Effector memory CD4-positive, alpha-beta T cell (primary cell): ENCODE measurements around the gene LRMDA.

ENCODE experiments used
- DNase-seq, 3 donors: peaks; one replicate each; pipeline ENCODE4 v3.0.0-alpha.2; 2020
- H3K27ac ChIP-seq: 2 replicates; pipeline ENCODE4 v1.7.0; 2013; ENCODE audit warnings: mild to moderate bottlenecking, low read length, moderate library complexity; ENCODE audit not compliant: insufficient read depth, poor library complexity, severe bottlenecking
- H3K27me3 ChIP-seq: replicated peaks from 2 replicates; pipeline ENCODE4 v1.7.0; 2013; ENCODE audit warnings: mild to moderate bottlenecking, low read length; ENCODE audit not compliant: insufficient read depth, control insufficient read depth, poor library complexity, severe bottlenecking
- H3K36me3 ChIP-seq: 2 replicates; pipeline ENCODE4 v1.7.0; 2013; ENCODE audit warnings: mild to moderate bottlenecking, low read length, moderate library complexity; ENCODE audit not compliant: control insufficient read depth, insufficient read depth
- H3K4me1 ChIP-seq: 2 replicates; pipeline ENCODE4 v1.7.0; 2013; ENCODE audit warnings: low read length, mild to moderate bottlenecking; ENCODE audit not compliant: control insufficient read depth, insufficient read depth, poor library complexity, severe bottlenecking
- H3K4me3 ChIP-seq: 2 replicates; pipeline ENCODE4 v1.7.0; 2013; ENCODE audit warnings: low read length, low read depth, mild to moderate bottlenecking; ENCODE audit not compliant: insufficient read depth, poor library complexity, severe bottlenecking
- H3K9me3 ChIP-seq: 2 replicates; pipeline ENCODE4 v1.7.0; 2013; ENCODE audit warnings: mild to moderate bottlenecking, low read length, moderate library complexity; ENCODE audit not compliant: control insufficient read depth

The LRMDA gene

DNA sequence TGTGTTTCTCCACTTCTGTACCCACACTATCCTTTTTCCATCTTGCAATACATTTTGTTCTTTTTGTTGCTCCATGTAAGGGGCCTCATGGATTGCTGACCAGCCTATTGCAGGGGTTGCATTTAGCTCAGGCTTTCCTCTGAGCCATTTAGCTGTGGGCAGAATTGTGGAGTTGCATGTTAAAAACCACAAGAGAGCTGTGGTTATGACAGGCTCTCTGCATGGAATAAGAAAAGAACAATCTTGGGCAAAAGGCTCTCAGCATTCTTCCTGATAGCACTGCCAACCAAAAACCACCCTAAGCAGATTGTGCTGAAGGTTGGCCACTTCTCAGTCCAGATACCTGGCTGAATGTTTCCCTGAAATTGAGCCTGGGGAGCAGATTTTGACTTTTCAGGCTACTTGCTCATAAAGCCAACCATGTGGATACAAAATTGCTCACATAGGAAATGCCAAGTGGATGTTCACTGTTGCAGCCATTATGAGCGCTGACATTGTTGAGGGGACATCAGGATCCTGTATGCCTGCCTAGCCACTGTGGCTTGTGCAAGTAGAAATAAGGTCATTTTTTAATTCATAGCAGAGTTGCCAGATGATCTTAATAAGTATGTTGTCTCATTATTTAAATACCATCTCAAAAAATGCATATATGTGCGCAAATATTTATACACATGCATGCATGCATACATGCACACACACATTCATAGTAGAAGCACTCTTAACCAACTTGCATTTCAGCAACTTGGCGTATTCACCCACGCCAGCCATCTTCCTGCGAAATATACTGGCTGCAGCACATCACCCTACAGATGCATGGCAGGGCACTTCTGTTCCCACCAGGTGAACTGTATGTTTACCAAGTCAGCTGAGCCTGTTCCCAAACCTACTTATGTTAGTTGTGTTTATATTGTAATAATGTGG is 695.4 kb downstream of the LRMDA start:
- Histone ChIP-seq H3K36me3 (no peaks in the 10 kb centered on the region), H3K4me3 (no peak overlapping the region), H3K4me1 (no peaks in the 10 kb centered on the region), H3K27ac (no peak overlapping the region), H3K27me3 (no peaks in the 10 kb centered on the region), H3K9me3 (no peaks in the 10 kb centered on the region)
- no peak for DNase-seq

DNA sequence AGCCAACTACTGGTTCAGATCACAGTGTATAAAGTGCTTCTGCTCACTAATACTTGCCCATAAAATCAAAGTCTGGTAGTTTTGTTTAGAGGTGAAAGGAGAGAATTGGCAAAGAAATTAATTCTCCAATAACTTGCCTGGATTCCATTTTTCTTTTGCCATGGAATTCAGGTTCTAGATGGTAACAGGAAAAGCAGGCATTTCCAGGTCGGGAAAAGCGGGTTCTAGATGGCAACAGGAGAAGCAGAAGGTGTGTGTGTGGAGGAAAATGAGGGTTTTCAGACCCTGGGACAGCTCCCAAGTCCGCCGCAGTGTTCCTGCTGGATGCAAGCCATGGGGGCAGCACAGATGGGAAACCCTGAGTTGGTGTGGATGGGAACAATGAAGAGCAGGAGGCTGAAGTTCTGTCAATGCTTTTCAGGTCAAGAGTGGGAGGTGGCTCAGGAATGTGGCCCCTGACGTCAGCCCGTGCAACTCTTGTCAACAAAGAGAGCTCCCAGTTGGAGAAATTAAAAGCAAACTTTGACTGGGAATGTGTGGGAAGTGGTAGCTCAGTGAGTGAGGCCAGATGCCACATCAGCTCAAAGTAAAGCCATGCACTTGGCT is 696.7 kb downstream of the LRMDA start:
- DNase-seq: no peak
- H3K9me3 ChIP-seq: no peaks in the 10 kb centered on the region
- H3K4me3 ChIP-seq: no peak overlapping the region
- no peaks in the 10 kb centered on the region for H3K36me3 ChIP-seq
- no peaks in the 10 kb centered on the region for H3K4me1 ChIP-seq
- H3K27me3 ChIP-seq: no peaks in the 10 kb centered on the region
- H3K27ac ChIP-seq: no peak overlapping the region

DNA sequence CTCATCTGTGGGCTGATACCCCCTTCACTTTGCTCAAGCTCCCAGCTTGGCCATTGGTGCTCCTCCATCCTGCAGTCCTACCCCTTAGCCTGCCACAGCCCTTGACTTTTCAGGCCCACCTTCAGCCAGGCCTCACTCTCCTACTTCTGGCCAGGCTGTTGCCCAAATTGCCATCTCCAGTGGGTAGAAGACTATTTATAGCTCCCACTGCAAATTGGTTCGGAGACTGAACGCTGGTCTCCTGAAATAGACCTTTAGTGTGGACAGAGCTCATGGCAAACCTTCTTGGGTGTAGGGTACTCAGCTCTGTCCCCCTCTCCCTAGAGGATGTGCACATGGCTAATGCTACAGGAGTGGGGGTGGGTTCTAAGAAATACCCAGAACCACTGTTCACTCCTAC is 697.8 kb downstream of the LRMDA start:
- no peak for DNase-seq
- Histone ChIP-seq H3K27ac (no peak overlapping the region), H3K9me3 (no peaks in the 10 kb centered on the region), H3K4me1 (no peaks in the 10 kb centered on the region), H3K4me3 (no peak overlapping the region), H3K27me3 (no peaks in the 10 kb centered on the region), H3K36me3 (no peaks in the 10 kb centered on the region)

DNA sequence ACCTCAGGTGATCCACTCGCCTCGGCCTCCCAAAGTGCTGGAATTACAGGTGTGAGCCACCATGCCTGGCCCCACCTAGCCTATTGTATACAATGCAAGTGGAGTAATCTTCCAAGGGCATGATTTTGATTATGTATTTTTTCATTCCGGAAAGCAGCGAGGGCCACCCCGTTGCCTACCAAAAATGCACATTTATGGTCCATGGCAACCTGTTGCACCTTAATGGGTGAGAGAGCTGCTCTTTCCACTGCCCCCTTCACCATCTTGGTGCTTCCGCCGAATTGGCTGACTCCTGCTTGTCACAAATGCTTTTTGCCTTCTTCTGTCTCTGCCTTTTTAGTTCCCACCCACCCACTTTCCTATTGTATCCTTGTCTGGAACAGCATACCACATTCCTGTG is 699.5 kb downstream of the LRMDA start:
- DNase-seq: no peak
- no peaks in the 10 kb centered on the region for H3K4me1 ChIP-seq
- H3K4me3 ChIP-seq: no peak overlapping the region
- no peak overlapping the region for H3K27ac ChIP-seq
- no peaks in the 10 kb centered on the region for H3K27me3 ChIP-seq
- no peaks in the 10 kb centered on the region for H3K9me3 ChIP-seq
- no peaks in the 10 kb centered on the region for H3K36me3 ChIP-seq

DNA sequence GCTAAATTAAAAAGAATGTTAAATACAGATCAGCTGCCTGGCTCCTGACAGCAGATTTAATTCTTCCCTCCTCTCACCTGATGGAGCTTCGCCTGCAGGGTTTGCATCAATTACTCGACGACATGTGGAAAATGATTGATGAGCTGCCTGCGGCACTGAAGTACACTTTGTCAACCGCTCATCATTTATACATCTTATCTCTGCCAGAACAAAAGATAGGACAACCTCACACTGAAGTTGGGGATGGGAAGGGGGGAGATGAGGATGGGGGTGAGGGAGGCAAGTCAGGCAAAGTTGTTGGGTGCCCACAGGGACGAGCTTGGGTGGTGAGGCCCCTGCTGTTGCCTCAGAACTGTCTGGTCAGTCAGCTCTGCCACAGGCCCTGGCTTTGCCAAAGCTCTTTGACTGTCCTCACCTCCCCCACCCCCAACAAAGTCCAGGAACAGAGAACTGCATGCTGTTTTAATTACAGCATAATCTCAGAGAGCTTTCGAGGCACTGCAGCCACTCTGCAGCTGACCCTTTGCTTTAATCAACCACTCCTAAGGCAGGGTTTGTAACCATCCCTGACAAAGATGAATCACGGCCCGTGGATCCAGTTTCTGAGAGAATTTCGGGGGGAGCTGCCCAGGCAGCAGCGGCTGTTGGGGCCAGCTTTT is 702.3 kb downstream of the LRMDA start:
- H3K27ac ChIP-seq: no peak overlapping the region
- no peak overlapping the region for H3K4me3 ChIP-seq
- no peak for DNase-seq
- H3K36me3 ChIP-seq: no peaks in the 10 kb centered on the region
- H3K27me3 ChIP-seq: no peaks in the 10 kb centered on the region
- no peaks in the 10 kb centered on the region for H3K9me3 ChIP-seq
- H3K4me1 ChIP-seq: no peaks in the 10 kb centered on the region

DNA sequence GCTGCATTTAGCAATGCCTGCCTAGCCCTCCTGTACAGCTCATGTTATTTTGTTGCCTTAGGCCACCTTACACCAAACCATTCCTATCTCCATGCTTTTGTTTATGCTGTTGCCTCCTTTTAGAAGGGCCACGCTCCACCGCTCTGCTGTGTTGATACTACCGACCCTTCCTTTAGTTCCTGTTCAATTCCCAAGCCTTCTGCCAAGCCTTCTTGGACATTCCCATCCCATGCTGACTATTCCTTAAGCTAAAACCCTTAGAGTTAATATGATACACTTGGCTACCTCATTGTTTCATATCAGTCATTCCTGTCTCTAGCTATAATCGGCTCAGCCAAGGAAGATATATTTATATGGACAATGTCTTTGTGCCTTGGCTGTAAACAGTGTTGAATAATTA is 705.5 kb downstream of the LRMDA start:
- DNase-seq: no peak
- Histone ChIP-seq H3K36me3 (no peaks in the 10 kb centered on the region), H3K27me3 (no peaks in the 10 kb centered on the region), H3K4me1 (no peaks in the 10 kb centered on the region), H3K9me3 (no peaks in the 10 kb centered on the region), H3K27ac (no peak overlapping the region), H3K4me3 (no peak overlapping the region)

DNA sequence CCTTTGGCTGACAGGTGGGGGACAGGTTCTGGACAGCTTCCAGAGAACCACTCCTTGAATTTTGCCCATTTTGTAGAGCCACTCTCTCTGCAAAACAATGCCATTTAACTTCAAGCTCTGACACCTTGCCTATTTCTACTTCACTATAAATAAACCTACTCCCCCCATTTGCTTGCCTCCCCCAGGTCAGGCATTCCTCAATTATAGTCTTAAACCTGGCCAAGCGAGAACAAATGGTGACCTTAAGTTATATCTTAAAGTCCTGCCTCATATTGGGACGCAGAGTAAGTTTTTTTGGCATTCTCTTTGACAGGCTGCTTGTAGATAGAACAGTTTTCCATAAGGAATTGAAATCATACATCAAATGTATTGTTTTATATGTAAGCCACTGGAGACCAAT is 706.9 kb downstream of the LRMDA start:
- Histone ChIP-seq H3K36me3 (no peaks in the 10 kb centered on the region), H3K9me3 (no peaks in the 10 kb centered on the region), H3K4me1 (no peaks in the 10 kb centered on the region), H3K27me3 (no peaks in the 10 kb centered on the region), H3K27ac (no peak overlapping the region), H3K4me3 (no peak overlapping the region)
- no peak for DNase-seq

DNA sequence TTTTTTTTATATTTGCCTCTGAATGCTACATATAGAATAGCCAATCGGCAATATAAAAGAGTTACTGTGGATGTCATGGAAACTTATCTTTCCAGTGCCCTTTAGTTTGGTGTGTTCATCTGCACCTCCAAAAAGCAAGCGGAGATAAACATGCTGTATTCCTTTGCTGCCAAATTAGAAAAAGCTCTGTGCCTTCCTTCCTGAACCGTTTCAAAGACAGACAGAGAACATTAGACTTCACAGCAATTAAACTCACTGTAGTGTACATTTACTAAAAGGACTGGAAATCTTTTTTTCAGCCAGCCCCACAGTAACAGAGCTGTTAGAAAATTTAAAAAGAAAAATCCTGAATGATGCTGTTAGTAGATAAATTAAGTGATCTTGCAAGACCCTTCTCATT is 707.5 kb downstream of the LRMDA start:
- H3K27ac ChIP-seq: no peak overlapping the region
- no peaks in the 10 kb centered on the region for H3K27me3 ChIP-seq
- DNase-seq: no peak
- H3K9me3 ChIP-seq: no peaks in the 10 kb centered on the region
- H3K4me3 ChIP-seq: no peak overlapping the region
- no peaks in the 10 kb centered on the region for H3K4me1 ChIP-seq
- H3K36me3 ChIP-seq: no peaks in the 10 kb centered on the region

DNA sequence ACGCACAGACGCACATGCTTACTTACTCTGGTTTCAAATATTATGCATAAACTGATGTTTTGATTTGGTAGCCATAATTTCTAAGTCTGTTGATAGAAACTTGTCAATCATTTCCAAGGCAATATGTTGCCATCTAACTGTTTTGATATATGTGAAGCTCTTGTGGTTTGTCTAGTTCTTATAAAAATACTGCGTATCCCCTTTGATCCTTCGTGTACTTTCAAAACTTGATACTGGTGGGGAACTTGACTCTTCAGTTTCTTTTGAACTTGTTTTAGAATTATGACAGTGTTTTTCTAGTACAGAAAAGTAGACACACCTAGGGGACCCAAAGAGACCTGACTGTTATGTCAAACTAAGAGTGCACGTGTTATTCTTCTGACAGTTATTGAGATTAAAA is 708.0 kb downstream of the LRMDA start:
- Histone ChIP-seq H3K27ac (no peak overlapping the region), H3K9me3 (no peaks in the 10 kb centered on the region), H3K4me1 (no peaks in the 10 kb centered on the region), H3K27me3 (no peaks in the 10 kb centered on the region), H3K4me3 (no peak overlapping the region), H3K36me3 (no peaks in the 10 kb centered on the region)
- no peak for DNase-seq

DNA sequence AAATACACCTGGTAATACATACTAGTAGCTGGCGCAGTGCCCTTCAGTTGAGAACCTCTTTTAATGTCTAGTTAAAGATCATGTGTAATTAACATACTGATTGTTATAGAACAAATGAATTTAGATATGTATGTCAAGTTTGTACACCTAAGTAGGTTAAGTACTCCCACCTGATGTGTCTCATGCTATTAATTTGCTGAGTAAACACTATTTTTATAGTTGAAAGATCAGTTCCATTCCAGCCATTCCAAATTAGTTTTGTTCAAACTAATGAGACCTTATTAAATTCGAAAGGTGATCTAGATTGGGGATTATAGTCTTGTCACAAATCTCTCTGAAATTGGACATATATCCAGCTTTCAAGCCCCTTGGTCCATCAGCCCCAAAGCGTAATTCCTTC is 710.0 kb downstream of the LRMDA start:
- H3K27me3 ChIP-seq: no peaks in the 10 kb centered on the region
- no peak overlapping the region for H3K4me3 ChIP-seq
- DNase-seq: no peak
- no peaks in the 10 kb centered on the region for H3K36me3 ChIP-seq
- H3K9me3 ChIP-seq: no peaks in the 10 kb centered on the region
- no peak overlapping the region for H3K27ac ChIP-seq
- no peaks in the 10 kb centered on the region for H3K4me1 ChIP-seq
